Effector memory CD4-positive, alpha-beta T cell (primary cell): ENCODE data around the gene SAPCD2.

Experiments
- DNase-seq, 3 donors: peaks; one replicate each; pipeline ENCODE4 v3.0.0-alpha.2; 2020
- H3K27ac ChIP-seq: 2 replicates; pipeline ENCODE4 v1.7.0; 2013; ENCODE audit warnings: mild to moderate bottlenecking, low read length, moderate library complexity; ENCODE audit not compliant: insufficient read depth, poor library complexity, severe bottlenecking
- H3K27me3 ChIP-seq: replicated peaks from 2 replicates; pipeline ENCODE4 v1.7.0; 2013; ENCODE audit warnings: mild to moderate bottlenecking, low read length; ENCODE audit not compliant: insufficient read depth, control insufficient read depth, poor library complexity, severe bottlenecking
- H3K36me3 ChIP-seq: 2 replicates; pipeline ENCODE4 v1.7.0; 2013; ENCODE audit warnings: mild to moderate bottlenecking, low read length, moderate library complexity; ENCODE audit not compliant: control insufficient read depth, insufficient read depth
- H3K4me1 ChIP-seq: 2 replicates; pipeline ENCODE4 v1.7.0; 2013; ENCODE audit warnings: low read length, mild to moderate bottlenecking; ENCODE audit not compliant: control insufficient read depth, insufficient read depth, poor library complexity, severe bottlenecking
- H3K4me3 ChIP-seq: 2 replicates; pipeline ENCODE4 v1.7.0; 2013; ENCODE audit warnings: low read length, low read depth, mild to moderate bottlenecking; ENCODE audit not compliant: insufficient read depth, poor library complexity, severe bottlenecking
- H3K9me3 ChIP-seq: 2 replicates; pipeline ENCODE4 v1.7.0; 2013; ENCODE audit warnings: mild to moderate bottlenecking, low read length, moderate library complexity; ENCODE audit not compliant: control insufficient read depth

Gene SAPCD2

DNA sequence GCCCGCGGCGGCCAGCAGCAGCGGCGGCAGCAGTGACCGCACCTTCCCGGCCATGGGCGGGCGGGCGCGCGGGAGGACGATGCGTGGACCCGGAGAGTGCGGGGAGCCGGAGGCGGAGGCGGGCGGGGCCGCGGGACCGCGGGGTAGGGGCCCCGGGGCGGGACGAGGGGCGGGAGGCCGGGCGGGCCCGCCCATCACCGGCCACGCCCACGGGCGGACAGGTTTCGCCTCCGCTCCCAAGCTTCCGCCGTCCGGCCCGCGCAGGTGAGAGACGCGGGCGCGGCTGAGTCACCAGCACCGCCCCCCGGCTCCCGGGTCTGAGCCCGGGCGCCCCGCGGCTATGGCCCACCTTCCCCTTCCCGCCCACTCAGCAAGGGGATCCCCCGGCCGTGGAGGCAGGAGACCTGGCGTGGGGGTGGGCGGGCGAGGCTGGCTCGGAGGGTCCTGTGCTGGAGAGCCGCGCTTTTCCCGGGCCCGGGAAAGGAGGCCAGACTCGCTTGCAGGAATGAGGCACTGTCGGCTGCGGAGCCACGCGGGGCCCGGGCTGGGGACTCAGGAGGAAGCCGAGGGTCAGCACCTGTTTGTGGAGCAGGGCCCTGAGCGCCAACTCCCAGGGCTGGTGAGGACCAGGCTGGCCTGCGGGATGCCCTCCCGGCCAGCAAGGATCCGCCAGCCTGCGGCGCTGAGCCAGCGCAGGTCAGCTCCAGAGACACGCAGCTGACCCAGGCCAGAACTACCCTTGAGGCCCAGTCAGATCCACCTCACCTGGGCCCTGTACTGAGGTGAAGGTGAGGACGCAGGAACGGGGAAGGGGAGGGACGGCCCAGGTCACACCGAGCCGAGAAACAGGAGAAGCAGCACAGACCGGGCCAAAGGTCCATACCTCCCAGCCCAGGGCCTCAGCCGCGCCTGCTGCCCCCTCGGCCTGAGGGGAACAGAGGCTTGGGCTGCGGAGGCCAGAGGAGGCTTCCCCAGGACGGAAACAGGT is 16.1 kb downstream of the SAPCD2 start, which contains the start of gene ENTPD2:
Gene ENTPD2, minus strand, starts transcription at position 118 of the 988 bp plus-strand sequence. Its CDS starts 64 bp downstream, at position 54.
- H3K27me3 ChIP-seq: peaks cover 23% of the 10 kb centered on the region
- peaks cover 10% of the 10 kb centered on the region for H3K4me1 ChIP-seq
- peak; percentile 28 to 48 (median 38) for DNase-seq
- no peak within 1 kb of the TSS for H3K27ac ChIP-seq
- no peaks in the 10 kb centered on the region for H3K36me3 ChIP-seq
- H3K4me3 ChIP-seq: peak within 1 kb of the TSS; percentile 37
- no peaks in the 10 kb centered on the region for H3K9me3 ChIP-seq

DNA sequence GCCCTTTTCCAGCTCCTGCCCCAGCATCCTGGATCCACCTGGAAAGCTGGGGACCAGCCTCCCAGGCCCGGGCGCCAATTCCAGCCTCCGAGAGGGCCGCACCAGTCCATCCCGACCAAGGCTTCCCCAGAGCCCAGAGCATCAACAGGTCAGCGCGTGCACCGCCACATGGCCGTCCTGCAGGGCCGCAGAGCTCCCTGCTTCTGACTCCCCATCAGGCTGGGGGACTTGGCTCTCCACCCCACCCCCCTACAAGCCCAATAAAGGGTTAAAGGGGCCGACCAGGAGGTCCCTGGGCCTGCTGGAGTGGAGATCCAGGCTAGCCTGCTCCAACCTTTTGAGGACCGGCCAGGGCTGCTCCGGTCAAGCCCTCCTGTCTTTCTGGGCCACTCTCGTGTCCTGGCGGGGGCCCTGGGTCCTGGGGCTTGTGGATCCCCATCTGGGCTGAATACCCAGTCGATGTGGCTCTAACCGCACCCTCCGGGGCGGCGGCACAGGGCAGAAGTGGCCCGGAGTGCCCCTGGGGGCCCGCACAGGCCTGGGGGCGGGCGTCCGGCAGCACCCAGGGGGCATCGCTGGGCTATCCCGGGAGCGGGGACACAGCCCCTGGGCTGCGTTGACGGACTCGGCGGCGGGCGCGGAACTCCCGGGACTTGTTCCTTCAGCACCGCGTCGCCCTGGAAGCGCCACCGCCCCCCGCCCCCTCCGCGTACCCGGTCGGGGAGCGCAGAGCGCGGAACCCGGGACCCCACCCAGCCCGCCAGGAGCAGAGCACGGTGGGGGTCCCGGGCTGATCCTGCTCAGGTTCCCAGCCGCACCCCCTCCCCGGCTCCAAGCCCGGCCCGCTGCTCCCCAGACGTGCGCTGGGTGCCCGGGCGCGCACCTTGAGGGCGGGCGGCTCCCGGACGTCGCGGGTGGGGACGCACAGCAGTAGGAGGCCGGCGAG is 17.1 kb downstream of the SAPCD2 start:
- Histone ChIP-seq H3K4me1 (peaks cover 10% of the 10 kb centered on the region), H3K27me3 (peaks cover 30% of the 10 kb centered on the region), H3K36me3 (no peaks in the 10 kb centered on the region), H3K27ac (no peak overlapping the region), H3K9me3 (no peaks in the 10 kb centered on the region), H3K4me3 (peak overlapping the region; percentile 37)
- no peak for DNase-seq

DNA sequence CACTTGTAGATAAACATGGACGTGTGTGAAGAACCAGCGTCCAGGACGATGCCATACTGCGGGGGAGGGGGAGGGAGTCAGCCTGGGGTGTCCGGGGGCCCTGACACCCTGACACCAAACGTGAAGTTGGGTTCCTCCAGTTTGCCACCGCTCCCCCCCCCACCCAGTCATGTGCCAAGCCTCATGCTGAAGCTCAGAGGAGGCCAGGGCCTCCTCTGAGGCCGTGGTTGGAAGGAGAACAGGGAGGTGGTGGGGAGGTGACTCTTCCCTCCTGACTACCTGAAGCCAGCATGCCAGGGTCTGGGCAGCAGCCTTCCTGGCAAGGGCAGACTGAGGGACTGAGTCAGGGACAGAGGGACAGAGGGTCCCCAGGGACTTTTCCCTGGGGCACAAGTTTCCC is 18.1 kb downstream of the SAPCD2 start:
- no peak for DNase-seq
- no peaks in the 10 kb centered on the region for H3K9me3 ChIP-seq
- no peaks in the 10 kb centered on the region for H3K36me3 ChIP-seq
- no peak overlapping the region for H3K27ac ChIP-seq
- peaks cover 10% of the 10 kb centered on the region for H3K4me1 ChIP-seq
- peaks cover 39% of the 10 kb centered on the region for H3K27me3 ChIP-seq
- no peak overlapping the region for H3K4me3 ChIP-seq

DNA sequence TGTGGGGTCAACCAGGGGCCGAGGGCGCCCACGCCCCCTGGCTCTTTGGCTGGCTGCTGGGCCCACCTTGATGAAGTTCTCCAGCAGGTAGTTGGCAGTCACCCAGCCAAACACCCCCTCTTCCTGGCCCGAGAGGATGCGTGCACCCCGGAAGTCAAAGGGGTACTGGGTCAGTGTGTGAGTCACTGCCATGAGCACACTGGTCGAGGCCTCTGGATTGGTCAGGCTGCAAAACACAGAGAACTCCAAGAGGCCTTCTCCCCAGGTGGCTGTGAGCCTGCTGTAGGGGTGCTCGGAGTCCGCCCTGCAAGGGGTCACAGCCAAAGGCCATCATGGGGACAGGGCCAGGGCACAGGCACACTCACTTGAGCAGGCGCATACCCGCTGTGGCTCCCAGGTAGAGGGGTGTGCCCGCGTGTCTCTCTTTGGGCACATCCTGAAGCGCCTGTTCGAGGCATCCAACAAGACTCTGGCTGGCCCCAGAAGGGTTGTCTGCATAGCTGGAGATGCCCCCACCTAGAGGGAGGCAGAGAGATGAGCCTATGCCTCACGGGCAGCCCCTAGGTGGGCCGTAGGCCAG is 19.1 kb downstream of the SAPCD2 start:
- Histone ChIP-seq H3K27ac (no peak overlapping the region), H3K4me3 (no peak overlapping the region), H3K36me3 (no peaks in the 10 kb centered on the region), H3K27me3 (peaks cover 47% of the 10 kb centered on the region), H3K4me1 (peaks cover 12% of the 10 kb centered on the region), H3K9me3 (no peaks in the 10 kb centered on the region)
- no peak for DNase-seq

DNA sequence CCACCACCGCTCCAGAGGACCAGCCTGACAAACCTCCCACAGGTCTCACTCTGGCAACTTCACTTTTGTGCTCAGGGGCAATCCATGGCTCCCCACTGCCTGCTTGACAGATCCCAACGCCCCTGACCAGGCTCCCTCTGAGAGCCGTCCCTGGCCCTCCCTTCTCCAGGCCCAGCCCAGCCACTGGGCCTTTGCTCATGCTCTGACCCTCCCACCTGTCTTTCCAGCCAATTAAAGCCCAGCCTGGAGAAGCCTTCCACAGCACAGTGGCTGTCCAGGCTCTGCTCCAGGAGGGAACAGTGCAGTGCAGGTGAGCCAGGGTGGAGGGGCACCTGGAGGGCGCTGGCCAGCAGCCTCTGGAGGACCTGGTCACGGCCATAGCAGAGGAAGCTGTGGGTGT is 19.8 kb downstream of the SAPCD2 start:
- DNase-seq: no peak
- Histone ChIP-seq H3K4me1 (peaks cover 14% of the 10 kb centered on the region), H3K27me3 (peaks cover 52% of the 10 kb centered on the region), H3K4me3 (no peak overlapping the region), H3K9me3 (no peaks in the 10 kb centered on the region), H3K27ac (no peak overlapping the region), H3K36me3 (no peaks in the 10 kb centered on the region)

DNA sequence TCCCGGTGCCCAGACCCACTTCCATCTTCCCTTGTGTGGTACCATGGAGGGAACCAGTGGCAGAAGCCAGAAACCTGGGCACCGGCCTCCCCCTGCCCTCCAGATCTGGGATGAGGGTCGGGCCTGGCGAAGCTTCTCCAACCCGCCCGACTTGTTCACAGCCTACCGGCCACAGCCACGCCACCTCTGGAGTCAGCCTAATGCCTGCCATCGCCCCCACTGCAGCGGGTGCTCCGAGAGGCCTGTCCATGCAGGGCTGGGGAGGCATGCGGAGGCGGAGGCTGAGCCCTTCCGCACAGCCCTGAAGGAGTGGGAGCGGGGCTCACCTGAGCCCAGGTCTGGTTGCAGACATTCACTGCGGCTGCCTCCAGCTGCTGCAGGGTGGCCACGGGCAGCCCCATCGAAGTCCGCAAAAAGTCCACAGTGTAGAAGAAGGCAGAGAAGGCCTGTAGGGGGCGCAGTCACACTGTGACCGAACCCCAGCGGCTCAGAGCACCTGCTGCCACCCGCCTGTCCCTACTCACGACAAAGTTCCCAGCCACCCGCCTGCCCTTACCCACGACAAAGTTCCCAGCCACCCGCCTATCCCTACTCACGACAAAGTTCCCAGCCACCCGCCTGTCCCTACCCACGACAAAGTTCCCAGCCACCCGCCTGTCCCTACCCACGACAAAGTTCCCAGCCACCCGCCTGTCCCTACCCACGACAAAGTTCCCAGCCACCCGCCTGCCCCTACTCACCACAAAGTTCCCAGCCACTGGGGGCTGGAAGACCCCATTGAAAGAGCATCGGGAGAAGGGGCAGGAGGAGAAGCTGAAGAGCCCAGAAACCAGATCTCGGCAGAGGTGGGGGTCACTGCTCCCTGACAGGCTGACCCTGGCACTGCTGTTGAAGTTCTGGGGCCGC is 20.6 kb downstream of the SAPCD2 start:
- DNase-seq: peak in 1 of 3 donors; percentile 44
- Histone ChIP-seq H3K4me1 (peaks cover 20% of the 10 kb centered on the region), H3K27ac (no peak overlapping the region), H3K27me3 (peaks cover 56% of the 10 kb centered on the region), H3K36me3 (no peaks in the 10 kb centered on the region), H3K9me3 (no peaks in the 10 kb centered on the region), H3K4me3 (no peak overlapping the region)

DNA sequence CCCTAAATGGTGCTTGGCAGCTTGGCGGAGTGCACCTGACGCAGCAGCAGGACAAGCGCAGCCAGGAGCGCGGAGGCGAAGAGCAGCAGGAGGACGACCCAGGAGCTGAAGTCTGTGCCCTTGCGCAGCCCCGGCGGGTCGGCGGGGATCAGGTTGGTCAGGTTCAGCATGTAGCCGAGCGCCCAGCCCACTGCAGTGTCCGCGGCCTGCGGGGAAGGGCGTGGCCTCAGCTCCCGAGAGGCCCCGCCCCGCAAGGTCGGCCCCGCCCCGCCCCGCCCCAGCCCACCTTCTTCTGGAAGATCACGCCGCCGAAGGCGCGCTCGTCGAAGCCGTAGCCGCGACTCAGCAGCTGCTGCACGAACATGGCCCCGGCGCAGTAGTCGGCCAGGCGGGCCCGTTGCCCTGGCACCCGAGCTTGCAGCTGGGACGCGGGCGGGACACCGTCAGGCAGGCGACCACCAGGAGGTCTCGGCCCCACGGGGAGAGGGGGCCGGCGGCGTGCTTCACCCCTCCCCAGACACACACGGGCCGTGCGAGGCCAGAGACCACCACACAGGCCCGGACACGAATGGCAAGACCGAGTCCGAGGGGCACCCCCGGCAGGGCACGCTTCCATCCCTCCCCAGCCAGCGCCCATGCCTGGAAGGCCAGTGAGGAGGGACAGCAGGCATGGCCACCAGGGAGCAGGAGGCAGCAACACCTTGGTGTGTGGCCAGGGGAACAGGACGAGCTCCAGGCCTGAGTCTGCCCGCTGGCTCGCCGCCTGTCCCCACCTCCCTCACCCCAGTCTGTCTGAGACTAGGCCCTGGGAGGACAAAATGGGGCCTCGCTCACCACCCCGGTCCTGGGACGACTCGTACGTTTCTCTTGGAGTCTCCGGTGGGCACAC is 21.5 kb downstream of the SAPCD2 start:
- no peak for DNase-seq
- H3K27me3 ChIP-seq: peaks cover 56% of the 10 kb centered on the region

DNA sequence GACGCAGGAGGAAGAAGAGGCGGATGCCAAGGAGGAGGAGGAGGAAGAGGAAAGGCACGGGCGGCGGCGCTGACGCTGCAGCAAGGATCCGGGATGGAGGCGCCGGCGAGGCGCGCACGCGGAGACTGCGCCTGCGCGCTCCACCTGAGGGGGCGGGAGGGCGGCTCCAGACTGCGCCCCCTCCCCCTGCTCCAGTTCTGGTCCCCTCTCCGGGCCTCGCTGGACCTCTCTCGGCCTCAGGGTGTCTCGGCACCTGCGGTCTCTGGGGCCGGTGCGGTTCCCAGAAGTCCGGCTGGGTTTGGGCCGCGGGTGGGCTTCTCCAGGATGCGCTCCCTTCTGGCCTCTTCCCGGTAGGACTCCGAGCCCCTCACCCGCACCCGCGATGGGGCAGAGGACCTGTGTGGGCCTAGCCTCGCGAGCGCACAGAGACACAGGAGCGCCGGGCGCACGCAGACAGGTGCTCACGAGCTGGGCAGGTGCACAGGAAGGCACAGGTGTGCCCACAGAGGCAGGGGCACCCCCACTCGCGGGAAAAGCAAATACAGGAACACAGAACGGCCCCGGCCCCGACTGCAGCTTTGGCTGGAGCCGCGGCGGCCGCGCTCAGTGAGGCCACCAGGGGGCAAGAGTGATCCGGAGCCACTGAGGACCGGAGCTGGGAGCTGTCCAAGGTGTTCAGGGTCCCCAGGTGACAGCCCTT is 24.1 kb downstream of the SAPCD2 start, which contains the start of gene NPDC1:
Gene NPDC1, minus strand, starts transcription at position 90 of the 700 bp plus-strand sequence. CDS start 188 bp downstream, outside the sequence.
- Histone ChIP-seq H3K27ac (no peak within 1 kb of the TSS), H3K4me1 (peaks cover 23% of the 10 kb centered on the region), H3K27me3 (peaks cover 46% of the 10 kb centered on the region), H3K36me3 (no peaks in the 10 kb centered on the region), H3K9me3 (no peaks in the 10 kb centered on the region), H3K4me3 (peak within 1 kb of the TSS; percentile 61)
- DNase-seq: peak; percentile 54 to 66 (median 64)

More for the DNA sequence above, 21.5 kb downstream of the SAPCD2 start:
- Histone ChIP-seq H3K4me3 (no peak overlapping the region), H3K4me1 (peaks cover 29% of the 10 kb centered on the region), H3K36me3 (no peaks in the 10 kb centered on the region), H3K9me3 (no peaks in the 10 kb centered on the region), H3K27ac (no peak overlapping the region)
